HT1080 (cell line): ENCODE data around the gene CDC20B. TPM values are rescaled to one million over a fixed set of nuclear protein-coding genes. Genes with fewer than 3 reads are reported as not detected.
A peak's percentile ranks its signal among the peaks of the same experiment; 100 is the strongest.
"Not testable (repeated sequence)": the region's sequence is repeated elsewhere in the genome, so short reads cannot be mapped to it uniquely, and the experiment has no call there.

Experiments
- DNase-seq: peaks from one replicate; pipeline ENCODE4 v3.0.0-alpha.2; 2015; ENCODE audit warnings: low read depth
- total RNA-seq: library from RNA; depleted of rRNA; stranded (reverse); fragments of >200 nt; shearing (Covaris generic); gene quantifications from 2 replicates; pipeline ENCODE4 v1.2.3, GENCODE V29; 2014

CDC20B gene
- total RNA-seq, 1 experiment from 2014 or later = not detected

GRCh38 chr5:55162666-55163065 lies 10.3 kb downstream of the CDC20B start:
- no peak for DNase-seq

DNA sequence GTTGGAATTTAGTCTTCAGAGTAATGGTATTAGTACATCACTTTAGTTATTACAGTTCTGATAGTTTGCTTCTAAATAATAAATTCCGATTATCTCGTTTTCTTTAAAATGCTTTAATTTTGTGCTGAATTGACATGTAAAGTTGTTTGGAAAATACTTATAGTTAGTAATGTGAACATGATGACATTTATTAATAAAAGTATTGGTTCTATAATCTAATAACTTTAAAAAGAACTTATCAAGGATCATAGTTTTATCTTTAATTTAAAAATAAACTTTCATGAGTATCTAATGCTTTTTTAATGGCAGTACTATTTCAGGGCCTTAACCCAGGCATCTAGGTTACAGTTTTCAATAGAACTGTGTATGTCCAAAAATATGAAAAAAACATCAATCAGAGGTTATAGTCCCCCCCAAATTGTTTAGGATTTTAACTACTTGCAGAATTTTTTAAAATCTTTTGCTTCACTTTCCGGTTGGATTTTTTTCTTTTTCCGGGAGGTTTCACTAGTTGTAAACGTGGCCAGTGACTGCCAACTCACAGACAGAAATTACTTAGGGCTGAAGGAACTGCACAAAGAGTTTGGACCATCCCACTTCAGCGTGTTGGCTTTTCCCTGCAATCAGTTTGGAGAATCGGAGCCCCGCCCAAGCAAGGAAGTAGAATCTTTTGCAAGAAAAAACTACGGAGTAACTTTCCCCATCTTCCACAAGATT lies 12.3 kb downstream of the CDC20B start:
- peak; percentile 82 for DNase-seq

- peak; percentile 81 for DNase-seq
Observed at GRCh38 chr5:55159763-55160492, 13.0 kb downstream of the CDC20B start, which contains the start of gene GPX8. Gene GPX8, plus strand, starts transcription at chr5:55160171. Its CDS starts 22 bp downstream, at chr5:55160193.

GRCh38 chr5:55154873-55155272 lies 18.1 kb downstream of the CDC20B start:
- peak; percentile 69 for DNase-seq

DNA sequence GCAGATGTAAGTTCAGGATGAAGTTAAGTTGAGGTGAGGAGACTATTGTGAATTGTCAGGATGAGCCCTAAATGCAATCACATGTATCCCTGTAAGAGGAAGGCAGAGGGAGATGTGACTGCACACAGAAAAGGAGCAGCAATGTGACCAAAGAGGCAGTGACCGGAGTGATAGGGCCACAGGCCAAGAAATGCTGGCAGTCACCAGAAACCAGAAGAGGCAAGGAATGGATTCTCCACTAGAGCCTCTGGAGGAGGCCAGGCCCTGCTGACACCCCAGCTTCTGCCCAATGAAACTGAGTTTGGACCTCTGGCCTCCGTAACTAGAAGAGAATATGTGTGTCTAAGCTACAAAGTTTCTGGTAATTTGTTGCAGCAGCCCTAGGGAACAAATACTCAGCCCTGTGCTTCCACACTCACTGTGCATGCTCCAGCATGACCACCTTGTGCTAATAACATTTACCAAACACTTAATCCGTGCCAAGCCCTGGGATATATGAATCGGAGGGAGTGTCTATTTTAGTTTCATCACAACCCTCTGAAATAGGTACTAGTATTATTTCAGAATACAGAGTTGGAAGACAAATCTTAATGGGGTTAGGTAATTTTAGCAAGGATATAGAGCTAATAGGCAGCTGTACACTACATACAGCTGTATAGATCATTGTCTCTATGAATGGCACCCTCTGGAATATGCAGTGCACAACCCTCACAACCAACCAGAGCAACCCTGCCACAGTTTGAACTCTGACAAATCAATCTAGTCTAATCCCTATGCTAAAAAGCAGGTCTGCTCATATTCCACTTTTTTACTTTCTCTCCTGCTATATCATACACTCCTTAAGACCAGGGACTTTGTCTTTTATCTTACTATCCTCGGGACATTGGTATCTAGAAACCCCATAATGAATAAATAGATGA lies 20.8 kb downstream of the CDC20B start:
- peak; percentile 28 for DNase-seq

- DNase-seq = no peak
Observed at GRCh38 chr5:55149308-55149795, 23.6 kb downstream of the CDC20B start.

GRCh38 chr5:55146543-55147151 lies 26.3 kb downstream of the CDC20B start:
- DNase-seq = peak; percentile 83

DNA sequence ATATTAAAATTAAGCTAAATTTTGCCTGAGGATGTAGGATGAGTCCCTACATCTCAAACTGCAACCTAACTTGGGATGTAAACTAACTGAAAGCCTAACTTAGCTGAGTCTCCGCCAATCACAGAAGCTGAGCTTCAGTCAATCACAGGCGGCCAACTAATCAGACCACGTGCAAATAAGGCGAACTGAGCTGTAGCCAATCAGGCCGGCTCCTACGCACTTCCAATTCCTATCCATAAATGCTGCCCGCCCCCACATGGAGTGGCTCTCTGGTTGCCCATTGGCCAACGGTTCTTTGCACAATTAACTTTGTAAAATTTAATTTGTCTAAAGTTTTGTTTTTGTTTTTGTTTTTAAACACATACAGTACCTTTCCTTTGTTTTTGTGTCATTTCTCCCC lies 26.9 kb downstream of the CDC20B start:
- DNase-seq = peak; percentile 11

- DNase-seq = no peak
Observed at GRCh38 chr5:55143624-55144023, 29.4 kb downstream of the CDC20B start.

GRCh38 chr5:55141945-55142690 lies 30.9 kb downstream of the CDC20B start:
- DNase-seq = no peak

DNA sequence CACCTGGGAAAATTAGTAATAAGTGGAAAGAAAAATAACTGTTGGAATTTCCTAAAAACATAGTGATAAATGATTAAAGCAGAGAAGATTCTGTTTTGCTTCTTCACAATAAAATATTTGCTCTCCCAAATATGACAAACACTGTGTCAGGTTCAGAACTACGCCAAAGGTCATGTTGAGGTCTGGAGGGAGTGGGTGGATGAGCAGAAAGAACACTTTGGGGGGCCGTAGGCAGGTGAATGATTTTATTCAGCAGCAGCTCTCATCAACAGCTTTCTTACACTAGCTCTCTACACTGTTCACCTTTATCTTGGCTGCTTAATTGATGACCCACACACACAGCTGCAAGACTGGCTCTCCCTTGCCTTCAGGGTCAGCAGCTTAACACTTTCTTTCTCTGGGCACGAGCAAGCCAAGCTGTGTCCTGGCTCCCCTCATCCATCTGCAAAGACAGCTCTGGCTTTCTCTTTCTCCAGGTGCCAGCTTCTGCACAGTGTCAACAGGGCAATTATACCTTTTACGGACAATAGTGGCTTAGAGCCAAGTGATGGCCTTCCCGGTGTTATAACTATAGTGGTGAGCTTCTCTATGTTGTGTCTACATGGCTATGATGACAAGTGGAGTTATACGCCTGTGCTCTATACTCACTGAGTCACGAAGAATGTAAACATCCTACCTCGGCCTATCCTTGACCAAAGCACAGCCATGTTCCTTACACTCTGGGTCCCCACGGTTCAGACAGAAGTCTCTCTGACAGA lies 31.9 kb downstream of the CDC20B start:
- DNase-seq = no peak

GRCh38 chr5:55136521-55136920 lies 36.5 kb downstream of the CDC20B start:
- DNase-seq = no peak

DNA sequence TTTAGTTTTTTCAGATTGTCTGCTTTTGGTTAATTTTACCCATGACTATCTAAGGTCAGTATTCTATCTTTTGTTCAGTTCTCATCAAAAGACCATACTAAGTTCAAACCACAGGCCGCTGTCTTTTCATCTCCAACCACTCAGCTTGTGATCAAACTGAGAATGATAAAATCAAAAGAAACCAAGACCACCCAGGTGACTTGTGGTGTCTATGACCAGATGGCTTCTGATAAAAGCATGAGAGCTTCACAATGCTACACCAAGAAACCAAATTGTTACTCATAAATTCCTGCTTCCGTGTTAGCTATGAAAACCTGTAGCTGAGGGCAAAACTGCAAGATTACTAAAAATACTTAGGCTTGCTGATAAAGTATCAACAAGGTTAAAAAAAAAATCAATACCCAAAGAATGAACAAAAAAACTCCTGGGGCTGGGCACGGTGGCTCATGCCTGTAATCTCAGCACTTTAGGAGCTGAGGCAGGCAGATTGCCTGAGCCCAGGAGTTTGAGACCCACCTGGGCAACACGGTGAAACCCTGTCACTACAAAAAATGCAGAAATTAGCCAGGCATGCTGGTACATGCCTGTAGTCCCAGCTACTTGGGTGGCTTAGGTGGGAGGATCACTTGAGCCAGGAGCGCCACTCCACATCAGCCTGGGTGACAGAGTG lies 38.8 kb downstream of the CDC20B start:
- DNase-seq = no peak

DNA sequence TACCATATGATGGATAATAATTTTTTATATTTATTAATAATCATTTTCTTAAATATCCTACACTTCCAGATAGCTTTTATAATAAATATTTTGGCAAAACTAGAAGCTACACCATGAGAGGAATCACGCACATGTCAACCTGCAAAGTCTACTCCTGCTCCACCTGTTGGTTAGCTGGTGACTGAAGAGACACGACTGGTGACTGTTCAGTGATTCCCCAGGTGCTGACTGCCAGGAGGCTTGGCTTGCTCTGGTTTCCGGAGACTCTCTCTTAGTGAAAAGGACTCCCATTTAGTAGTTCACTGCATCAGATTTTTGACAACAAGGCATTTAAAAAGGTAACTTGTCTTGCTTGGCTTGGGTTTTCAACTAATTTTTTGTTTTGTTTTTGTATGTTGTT lies 49.6 kb downstream of the CDC20B start:
- no peak for DNase-seq

DNA sequence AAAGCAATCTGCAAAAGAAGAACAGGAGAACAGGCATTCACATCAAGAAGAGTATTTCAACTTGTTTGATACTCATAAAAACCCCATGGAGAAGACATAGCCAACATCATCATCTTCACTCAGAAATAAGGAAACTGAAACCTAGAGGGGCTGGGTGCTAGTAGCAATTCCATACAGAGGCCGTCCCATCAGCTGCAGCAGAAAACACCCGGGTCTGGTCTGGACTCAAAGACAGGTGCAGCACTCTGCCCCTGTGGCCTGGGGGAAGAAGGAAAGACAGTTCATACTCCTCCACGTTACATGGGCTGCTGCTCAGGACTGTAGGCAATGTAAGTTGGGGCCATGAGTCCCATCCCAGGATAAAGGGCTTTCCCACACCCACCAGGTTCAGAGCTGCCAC lies 58.9 kb downstream of the CDC20B start:
- no peak for DNase-seq

DNA sequence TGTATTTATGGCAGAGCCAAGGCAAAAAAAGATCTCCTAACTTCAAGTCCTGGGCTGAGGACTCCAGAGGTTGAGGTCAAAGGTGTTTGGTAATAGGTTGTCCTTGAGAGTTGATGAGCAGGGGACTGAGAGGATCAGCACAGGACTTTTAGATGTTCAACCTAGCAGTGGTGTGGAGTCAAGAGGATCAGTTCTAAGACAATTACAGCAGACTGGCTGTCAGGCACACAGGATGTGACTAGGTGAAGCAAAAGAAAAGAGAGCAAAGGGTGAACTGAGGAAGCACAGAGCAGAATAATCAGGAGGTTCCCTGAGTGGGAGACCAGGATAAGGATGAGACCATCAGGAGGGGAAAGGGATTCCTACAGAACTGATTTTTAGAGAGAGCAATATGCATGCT lies 59.6 kb downstream of the CDC20B start:
- no peak for DNase-seq

DNA sequence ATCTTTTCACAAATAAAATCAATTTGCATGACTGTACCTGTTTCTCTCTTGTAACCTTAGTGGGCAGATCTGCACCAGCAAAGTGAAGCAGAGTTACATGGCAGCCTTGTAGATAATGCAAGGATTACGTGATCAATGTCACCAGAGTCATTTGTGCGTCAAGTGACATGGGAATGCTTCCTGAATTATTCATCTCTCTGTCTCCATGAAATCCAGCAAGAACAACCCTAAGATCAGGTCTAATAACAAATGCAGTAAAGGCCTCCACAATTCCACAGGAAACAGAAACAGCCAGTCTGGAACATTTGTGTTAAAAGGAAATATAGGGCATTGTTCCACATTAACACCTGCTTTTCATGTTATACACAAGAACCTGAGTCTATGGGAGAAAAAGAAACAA lies 62.8 kb downstream of the CDC20B start:
- no peak for DNase-seq

DNA sequence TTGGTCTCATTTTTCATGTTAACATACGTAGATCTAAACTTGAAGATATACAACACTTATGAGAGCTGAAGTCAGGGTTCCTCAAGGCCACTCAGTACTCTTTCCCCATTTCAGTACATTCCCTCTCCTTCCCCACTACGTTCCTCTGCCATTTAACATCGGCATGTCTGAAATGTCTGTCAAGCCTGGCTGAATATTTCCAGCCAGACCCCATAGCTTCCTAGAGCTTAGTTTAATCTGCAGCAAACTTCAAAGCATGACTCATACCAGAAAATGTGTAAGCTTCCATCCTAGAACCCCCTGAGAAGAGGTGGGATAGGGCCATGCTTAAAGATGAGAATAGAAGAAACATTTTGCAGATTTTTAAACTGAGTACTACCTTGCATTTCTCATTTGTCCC lies 64.3 kb downstream of the CDC20B start:
- DNase-seq = no peak

GRCh38 chr5:55105976-55106375 lies 67.0 kb downstream of the CDC20B start:
- not testable (repeated sequence) for DNase-seq
